WTC11 (cell line): ENCODE data around the gene IL36G.

ENCODE experiments used
- FOXJ3 ChIP-seq: sonication (generic); formaldehyde crosslinking; IDR thresholded peaks from 2 replicates; pipeline ENCODE4 v1.9.0; 2021; ENCODE audit warnings: missing genetic modification reagents, mild to moderate bottlenecking, borderline replicate concordance
- GABPB1 ChIP-seq: sonication (generic); formaldehyde crosslinking; IDR thresholded peaks from 2 replicates; pipeline ENCODE4 v1.8.1; 2023; ENCODE audit warnings: mild to moderate bottlenecking, missing genetic modification reagents
- JUN ChIP-seq: sonication (generic); formaldehyde crosslinking; IDR thresholded peaks from 2 replicates; pipeline ENCODE4 v1.8.0; 2023; ENCODE audit warnings: mild to moderate bottlenecking, missing genetic modification reagents
- MAX ChIP-seq: sonication (generic); formaldehyde crosslinking; IDR thresholded peaks from 2 replicates; pipeline ENCODE4 v1.8.0; 2022; ENCODE audit warnings: mild to moderate bottlenecking, missing genetic modification reagents
- NFYB ChIP-seq: sonication (generic); formaldehyde crosslinking; conservative IDR thresholded peaks from 2 replicates; pipeline ENCODE4 v1.8.0; 2022; ENCODE audit warnings: low read depth, missing genetic modification reagents
- SMAD3 ChIP-seq: sonication (generic); formaldehyde crosslinking; IDR thresholded peaks from 2 replicates; pipeline ENCODE4 v1.8.0; 2022; ENCODE audit warnings: missing genetic modification reagents, mild to moderate bottlenecking, borderline replicate concordance
- SP1 ChIP-seq: sonication (generic); formaldehyde crosslinking; conservative IDR thresholded peaks from 2 replicates; pipeline ENCODE4 v1.8.1; 2022; ENCODE audit warnings: missing genetic modification reagents
- TF ChIP-seq, protein P1 (sequence below): fragments of 200-600 bp; IDR thresholded peaks from 2 replicates; pipeline ENCODE4 v1.8.0; 2022; ENCODE audit warnings: antibody characterized with exemption
- TF ChIP-seq, protein P2 (sequence below): sonication (generic); formaldehyde crosslinking; conservative IDR thresholded peaks from 2 replicates; pipeline ENCODE4 v1.8.1; 2022; ENCODE audit warnings: mild to moderate bottlenecking, missing genetic modification reagents
- TF ChIP-seq, protein P3 (sequence below): sonication (generic); formaldehyde crosslinking; conservative IDR thresholded peaks from 2 replicates; pipeline ENCODE4 v1.8.1; 2023; ENCODE audit warnings: mild to moderate bottlenecking, low read depth, missing genetic modification reagents, moderate library complexity

- TF ChIP-seq JUN (CRISPR knock-in tag) (no peak), GABPB1 (CRISPR knock-in tag) (no peak), NFYB (CRISPR knock-in tag) (no peak), SMAD3 (CRISPR knock-in tag) (no peak), FOXJ3 (CRISPR knock-in tag) (no peak), SP1 (no peak), MAX (CRISPR knock-in tag) (no peak)
- TF ChIP-seq, protein P1, sequence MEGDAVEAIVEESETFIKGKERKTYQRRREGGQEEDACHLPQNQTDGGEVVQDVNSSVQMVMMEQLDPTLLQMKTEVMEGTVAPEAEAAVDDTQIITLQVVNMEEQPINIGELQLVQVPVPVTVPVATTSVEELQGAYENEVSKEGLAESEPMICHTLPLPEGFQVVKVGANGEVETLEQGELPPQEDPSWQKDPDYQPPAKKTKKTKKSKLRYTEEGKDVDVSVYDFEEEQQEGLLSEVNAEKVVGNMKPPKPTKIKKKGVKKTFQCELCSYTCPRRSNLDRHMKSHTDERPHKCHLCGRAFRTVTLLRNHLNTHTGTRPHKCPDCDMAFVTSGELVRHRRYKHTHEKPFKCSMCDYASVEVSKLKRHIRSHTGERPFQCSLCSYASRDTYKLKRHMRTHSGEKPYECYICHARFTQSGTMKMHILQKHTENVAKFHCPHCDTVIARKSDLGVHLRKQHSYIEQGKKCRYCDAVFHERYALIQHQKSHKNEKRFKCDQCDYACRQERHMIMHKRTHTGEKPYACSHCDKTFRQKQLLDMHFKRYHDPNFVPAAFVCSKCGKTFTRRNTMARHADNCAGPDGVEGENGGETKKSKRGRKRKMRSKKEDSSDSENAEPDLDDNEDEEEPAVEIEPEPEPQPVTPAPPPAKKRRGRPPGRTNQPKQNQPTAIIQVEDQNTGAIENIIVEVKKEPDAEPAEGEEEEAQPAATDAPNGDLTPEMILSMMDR: no peak
- TF ChIP-seq, protein P2, sequence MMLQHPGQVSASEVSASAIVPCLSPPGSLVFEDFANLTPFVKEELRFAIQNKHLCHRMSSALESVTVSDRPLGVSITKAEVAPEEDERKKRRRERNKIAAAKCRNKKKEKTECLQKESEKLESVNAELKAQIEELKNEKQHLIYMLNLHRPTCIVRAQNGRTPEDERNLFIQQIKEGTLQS (CRISPR knock-in tag): no peak
- TF ChIP-seq, protein P3, sequence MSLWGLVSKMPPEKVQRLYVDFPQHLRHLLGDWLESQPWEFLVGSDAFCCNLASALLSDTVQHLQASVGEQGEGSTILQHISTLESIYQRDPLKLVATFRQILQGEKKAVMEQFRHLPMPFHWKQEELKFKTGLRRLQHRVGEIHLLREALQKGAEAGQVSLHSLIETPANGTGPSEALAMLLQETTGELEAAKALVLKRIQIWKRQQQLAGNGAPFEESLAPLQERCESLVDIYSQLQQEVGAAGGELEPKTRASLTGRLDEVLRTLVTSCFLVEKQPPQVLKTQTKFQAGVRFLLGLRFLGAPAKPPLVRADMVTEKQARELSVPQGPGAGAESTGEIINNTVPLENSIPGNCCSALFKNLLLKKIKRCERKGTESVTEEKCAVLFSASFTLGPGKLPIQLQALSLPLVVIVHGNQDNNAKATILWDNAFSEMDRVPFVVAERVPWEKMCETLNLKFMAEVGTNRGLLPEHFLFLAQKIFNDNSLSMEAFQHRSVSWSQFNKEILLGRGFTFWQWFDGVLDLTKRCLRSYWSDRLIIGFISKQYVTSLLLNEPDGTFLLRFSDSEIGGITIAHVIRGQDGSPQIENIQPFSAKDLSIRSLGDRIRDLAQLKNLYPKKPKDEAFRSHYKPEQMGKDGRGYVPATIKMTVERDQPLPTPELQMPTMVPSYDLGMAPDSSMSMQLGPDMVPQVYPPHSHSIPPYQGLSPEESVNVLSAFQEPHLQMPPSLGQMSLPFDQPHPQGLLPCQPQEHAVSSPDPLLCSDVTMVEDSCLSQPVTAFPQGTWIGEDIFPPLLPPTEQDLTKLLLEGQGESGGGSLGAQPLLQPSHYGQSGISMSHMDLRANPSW (CRISPR knock-in tag): no peak
Measured at GRCh38 chr2:113028112-113028511, 50.3 kb downstream of the IL36G start.
